Measurements from ENCODE around the gene SPC24.

GRCh38 chr19:11100049-11100448, 55.5 kb downstream of the SPC24 start:
- TF ChIP-seq CTCF (IDR thresholded peaks at IDR 0.05; ENCODE audit: insufficient read depth, low read depth, low read length): no peak
- no peak for TF ChIP-seq EZH2 (IDR thresholded peaks at IDR 0.05; ENCODE audit: insufficient read depth, low read length)
